Stimulated activated CD4-positive, alpha-beta T cell treated with anti-CD3 and anti-CD28 coated beads, Interleukin-4, amount 100 ng/mL, for 48 hours (primary cell): ENCODE data around the gene STK31.
A peak's percentile ranks its signal among the peaks of the same experiment; 100 is the strongest.
"Not testable (repeated sequence)": the region's sequence is repeated elsewhere in the genome, so short reads cannot be mapped to it uniquely, and the experiment has no call there.

Experiments
- DNase-seq, 2 donors: peaks; one replicate each; pipeline ENCODE4 v3.0.0-alpha.2; 2020; ENCODE audit warnings: low read depth in 2 of 2

STK31 gene

GRCh38 chr7:23802720-23803397, 92.8 kb downstream of the STK31 start:
- DNase-seq = no peak

GRCh38 chr7:23804707-23805106, 94.7 kb downstream of the STK31 start:
- DNase-seq = no peak

GRCh38 chr7:23808421-23808820, 98.4 kb downstream of the STK31 start:
- DNase-seq = no peak

GRCh38 chr7:23810099-23810498, 100.1 kb downstream of the STK31 start:
- DNase-seq = no peak

GRCh38 chr7:23811540-23811939, 101.5 kb downstream of the STK31 start:
- no peak for DNase-seq

GRCh38 chr7:23828125-23828524, 118.1 kb downstream of the STK31 start:
- DNase-seq = not testable (repeated sequence)

GRCh38 chr7:23832733-23833132, 122.7 kb downstream of the STK31 start:
- not testable (repeated sequence) for DNase-seq

- DNase-seq = no peak
These were observed 123.4 kb downstream of the STK31 start for GRCh38 chr7:23833405-23833804.

GRCh38 chr7:23844837-23845236, 134.8 kb downstream of the STK31 start:
- not testable (repeated sequence) for DNase-seq

GRCh38 chr7:23852135-23852534, 142.1 kb downstream of the STK31 start:
- no peak for DNase-seq

GRCh38 chr7:23852988-23853387, 143.0 kb downstream of the STK31 start:
- DNase-seq = no peak

GRCh38 chr7:23863209-23863787, 153.3 kb downstream of the STK31 start:
- DNase-seq = peak in 1 of 2 donors; percentile 0

- DNase-seq = no peak
These were observed 155.0 kb downstream of the STK31 start for GRCh38 chr7:23864973-23865372.

- no peak for DNase-seq
These were observed 163.3 kb downstream of the STK31 start for GRCh38 chr7:23873306-23873705.

- DNase-seq = not testable (repeated sequence)
These were observed 166.5 kb downstream of the STK31 start for GRCh38 chr7:23876526-23876925.
